GM19240 (cell line): ENCODE results near the gene KRTAP21-2.
"Not testable (repeated sequence)": the region's sequence is repeated elsewhere in the genome, so short reads cannot be mapped to it uniquely, and the experiment has no call there.

Experiments
- DNase-seq: peaks from one replicate; pipeline ENCODE4 v3.0.0; 2011; ENCODE audit warnings: low spot score; ENCODE audit not compliant: insufficient read length

Gene KRTAP21-2

DNA sequence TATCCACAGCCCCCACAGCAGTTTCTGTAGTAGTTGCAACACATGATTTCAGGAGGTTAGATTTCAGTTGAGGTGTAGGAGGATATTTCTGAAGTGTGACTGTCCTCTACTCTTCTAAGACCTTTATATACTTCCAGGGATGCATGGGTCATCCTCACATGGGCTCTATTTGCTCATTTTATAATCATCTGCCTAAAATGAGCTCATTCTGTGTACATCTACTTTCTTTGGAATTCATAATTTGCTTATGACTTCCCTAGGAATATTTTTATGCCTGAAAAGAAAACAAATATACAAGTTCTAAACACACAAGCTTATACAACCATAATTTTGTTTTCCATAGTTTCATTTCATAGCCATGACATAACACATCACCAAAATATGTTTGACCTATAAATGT, at the start of gene KRTAP21-2:
KRTAP21-2 (minus strand) TSS at position 101 of the 400 bp plus-strand sequence; CDS start at position 44, 57 bp downstream.
- no peak for DNase-seq

DNA sequence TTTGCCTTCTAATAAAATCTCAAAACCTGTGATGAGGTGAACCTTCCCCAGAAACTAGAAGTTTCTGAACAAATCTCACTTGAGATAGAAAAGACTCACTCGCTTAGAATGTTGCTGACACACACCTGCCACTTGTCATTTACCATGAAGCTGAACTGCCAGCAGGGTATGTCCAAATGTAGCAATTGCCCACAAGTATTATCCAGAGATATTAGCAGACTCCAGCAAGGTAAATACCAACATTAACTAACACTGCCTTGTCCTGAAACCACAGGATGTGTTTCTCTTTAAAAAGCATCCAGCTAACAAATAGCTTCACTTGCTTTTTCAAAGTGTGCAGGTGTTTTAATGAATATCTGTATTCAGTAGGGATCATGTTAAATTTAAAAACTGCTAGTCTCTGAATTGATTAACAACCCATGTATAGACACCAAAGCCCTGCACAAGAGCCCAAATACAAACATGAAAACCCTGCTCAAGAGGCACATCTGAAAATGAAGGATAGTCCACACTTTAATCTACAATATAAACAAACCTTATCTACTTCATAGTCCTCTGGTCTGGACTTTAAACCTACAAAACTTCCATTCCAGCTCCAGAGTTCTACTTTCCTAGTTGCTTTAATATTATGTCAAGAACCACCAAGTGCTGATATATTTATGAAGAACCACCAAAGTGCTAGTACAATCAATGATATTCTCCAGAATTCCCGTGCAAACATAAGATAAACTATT, 46.7 kb upstream of the KRTAP21-2 start:
- no peak for DNase-seq

DNA sequence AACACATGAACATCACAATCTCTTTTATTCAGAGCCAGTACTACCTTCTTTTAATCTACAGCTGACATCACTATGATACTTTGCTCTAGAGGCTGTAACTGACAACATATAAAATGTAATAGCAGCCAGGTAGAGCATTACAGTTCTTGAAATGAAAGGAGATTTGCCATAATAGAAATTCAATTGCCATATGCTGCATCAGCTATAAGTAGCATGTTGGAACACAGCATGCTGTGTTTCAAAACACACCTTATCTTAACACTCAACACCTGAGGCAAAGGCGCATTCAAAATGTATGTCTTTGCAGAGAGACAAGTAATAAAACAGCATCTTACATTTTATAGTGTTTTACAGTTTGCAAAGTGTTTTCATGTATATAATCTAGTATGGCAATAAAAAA, 32.2 kb upstream of the KRTAP21-2 start:
- DNase-seq = no peak

DNA sequence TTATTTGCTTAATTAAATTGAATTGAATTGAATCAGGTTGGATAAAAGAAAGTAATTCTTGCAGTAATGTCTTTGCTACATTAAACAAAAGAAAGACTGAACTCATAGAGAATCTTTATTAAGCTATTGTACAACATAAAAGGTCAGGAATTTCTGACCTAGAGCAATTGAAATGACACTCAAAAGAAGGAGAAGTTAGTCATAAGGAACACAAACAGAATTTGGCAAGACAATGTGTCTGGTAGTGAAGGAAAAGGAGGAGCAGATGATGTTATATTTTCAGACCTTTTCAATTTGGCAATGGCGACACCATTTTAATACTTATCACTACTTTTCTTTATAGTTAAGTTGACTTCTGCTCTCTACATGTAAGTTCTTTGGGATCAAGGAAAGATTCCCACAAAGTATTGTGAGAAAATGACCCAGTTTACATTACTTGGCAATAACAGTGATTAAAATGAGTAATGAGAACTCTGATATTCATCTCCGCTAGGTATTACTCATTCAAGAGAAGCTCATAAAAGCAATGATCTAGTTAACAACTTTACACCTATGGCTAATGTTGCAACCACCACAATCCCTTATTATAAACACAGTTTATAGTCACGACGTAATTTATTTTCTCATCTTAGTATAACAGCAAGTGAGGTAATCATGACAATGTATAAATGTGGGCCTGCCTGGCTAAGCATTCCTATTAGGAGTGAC, 22.8 kb upstream of the KRTAP21-2 start:
- no peak for DNase-seq

DNA sequence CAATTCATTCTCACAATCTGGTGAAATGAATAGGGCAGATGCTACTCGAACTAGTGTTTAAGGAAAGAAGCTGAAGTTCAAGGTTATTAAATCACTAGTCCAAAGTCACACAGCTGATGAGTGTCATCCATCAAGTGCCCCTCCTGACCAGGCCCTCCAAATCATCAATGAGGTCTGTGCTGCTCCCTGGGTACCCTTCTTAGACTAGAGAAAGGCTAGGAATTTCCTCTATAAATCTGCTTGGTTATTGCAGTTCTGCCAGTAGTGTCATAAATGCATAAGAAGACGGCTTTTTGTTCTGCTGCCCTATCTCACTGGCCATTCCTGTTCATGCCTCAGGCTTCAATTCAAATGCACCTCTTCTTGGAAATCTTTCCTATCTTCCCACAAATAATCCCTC, 13.7 kb upstream of the KRTAP21-2 start:
- no peak for DNase-seq

DNA sequence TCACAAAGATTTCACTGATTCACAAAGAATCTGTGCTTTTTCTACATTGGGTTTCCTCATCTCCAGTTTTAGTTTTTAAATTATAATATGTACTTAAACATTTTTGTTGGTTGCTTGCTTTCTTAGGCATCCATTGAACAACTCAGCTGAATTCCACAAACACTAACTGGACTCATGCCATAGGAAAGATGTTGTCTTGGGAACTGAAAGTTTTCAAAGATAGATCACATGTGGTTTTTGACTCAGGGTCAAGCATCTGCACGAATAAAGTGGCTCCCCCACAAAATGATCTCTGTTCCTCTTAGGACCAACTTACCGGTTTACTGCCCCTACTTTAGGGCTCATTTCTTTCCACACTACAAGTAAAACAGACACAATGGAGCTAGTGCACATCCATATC, 11.2 kb upstream of the KRTAP21-2 start:
- DNase-seq = no peak

DNA sequence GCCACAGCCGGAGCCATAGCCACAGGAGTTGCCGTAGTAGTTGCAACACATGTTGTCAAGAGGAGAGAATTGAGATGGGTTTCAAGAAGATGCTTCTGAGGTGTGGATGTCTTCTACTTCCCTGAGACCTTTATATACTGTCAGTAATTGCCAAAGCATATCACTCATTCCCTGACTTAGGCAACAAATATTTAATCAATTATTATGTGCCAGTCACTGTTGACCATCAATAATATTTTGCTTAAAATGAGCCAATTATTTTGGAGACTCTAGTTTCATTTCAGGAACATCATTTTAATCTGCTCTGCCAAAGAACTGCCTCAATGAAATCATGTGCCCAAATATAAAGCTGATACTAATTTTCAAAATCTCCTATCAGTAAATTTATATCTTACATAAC, 8.3 kb upstream of the KRTAP21-2 start, which contains the start of gene KRTAP21-1:
KRTAP21-1 (minus strand) TSS at position 101 of the 400 bp plus-strand sequence; CDS start at position 51, 50 bp downstream.
- DNase-seq = not testable (repeated sequence)

DNA sequence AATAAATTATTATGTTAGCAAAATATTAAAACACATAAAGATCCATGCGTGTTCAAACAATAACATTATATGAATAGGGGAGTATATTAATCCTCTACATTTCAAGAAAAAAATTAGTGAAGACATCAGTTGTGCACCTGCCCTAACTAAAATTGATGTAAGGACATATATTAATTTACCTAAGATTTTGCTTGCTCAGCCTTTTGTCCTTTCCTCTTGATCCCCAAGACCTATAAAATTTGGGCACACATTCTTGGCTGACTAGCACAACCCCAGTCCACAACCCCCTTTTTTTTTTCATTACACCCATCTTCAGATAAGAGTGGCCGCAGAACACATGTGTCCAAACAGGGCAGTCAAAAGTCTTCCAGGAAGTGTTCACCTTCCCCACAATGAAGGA, 6.6 kb downstream of the KRTAP21-2 start:
- no peak for DNase-seq

DNA sequence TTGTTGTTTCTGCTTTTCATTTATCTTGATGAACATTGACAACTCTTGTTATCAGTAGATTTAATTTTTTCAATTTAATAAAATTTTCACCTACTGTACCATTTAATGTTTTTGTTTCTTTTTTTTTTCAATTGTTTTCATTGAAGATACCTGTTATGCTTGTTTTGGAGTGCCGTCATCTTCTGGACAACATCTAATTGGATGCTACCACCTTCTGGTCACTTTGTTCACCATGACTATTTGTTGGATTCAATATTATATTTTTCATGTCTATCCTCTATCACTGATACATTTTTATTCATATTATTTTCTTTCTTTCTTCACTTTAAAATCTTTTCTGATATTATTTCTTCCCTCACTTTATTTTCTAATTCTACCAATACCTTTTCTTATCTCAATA, 14.0 kb downstream of the KRTAP21-2 start:
- DNase-seq = no peak

DNA sequence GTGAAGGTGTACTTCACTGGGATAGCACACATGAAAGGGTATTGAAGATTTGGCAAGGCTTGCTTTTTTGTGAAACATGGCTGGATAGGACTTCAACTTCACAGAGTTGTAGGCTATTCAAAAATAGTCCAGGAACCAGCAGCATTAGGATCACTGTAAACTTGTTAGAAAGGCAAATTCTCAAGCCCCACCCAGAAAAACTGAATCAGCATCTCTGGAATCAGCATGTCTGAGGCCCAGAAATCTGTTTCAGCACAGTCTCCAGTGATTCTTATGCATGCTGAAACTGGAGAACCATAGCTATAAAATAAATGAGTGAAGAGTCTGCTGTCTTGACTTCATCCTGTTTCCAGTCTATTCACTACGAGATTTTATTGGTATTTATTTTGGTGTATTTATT, 20.3 kb downstream of the KRTAP21-2 start:
- DNase-seq = no peak

DNA sequence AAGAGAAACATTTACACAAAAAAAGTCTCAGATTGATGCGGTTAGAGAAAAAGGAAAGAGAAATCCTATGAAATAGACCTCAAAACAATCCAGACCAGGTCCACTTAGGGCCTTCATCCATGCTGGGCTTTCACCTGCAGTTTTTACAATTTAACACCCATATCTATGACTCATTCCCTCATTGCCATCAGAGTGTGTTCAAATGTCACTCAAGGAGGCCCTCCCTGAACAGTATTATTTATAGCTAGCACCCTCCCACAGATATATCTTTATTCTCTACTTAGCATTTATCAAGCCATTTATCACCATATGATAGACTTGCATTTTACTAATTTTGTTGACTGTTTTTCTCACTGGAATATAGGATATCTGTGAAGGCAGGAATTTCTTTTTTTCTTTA, 27.7 kb downstream of the KRTAP21-2 start:
- DNase-seq = no peak

DNA sequence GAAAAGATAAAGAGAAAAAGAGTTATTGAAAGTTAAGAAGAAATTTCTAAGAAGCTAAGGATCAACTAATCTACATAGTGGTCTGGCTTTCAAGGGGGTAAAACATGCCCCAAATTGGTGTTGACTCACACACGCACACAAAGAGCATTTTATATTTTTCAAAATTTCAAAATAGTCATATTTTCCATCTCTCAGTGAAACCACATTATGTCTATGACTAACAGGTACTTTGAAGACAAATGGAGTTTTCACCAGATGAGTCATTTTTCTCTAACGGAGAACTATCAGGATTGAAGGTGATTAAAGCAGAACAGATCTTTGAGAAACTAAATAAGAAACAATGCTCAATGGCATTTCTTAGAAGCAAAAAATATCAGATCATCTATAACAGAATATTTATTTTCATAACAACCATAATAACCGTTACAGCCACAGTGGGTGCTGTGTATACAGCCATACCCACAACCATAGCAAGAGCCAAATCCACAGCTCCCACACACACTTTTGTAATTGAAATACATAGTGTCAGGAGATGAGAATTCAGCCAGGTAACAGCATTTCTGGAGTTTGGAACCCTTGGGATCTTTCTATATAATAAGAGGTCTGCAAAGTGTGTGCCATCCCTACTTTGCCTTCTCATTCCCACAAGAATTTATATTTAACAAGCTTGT, 28.7 kb downstream of the KRTAP21-2 start, which contains the start of gene KRTAP21-3:
KRTAP21-3 (minus strand) TSS at position 539 of the 671 bp plus-strand sequence; CDS start at position 521, 18 bp downstream.
- no peak for DNase-seq

DNA sequence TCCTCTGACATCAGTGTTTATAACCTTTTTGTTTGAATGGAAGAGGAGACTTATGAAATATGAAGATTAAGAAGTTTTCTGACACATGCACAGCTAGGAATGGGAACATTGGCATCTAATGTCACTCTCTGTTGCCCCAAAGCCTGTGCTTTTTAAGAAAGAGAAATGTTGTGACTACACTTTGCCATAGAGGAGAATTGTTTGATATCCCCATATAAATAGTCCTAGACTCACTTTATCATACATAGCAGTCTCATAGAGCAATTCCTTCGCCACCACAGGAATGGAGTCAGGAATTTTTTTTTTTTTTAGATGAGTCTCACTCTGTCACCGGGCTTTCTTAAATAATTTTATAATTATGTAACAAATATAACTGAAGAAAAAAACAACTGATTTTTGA, 30.0 kb downstream of the KRTAP21-2 start:
- DNase-seq = no peak

DNA sequence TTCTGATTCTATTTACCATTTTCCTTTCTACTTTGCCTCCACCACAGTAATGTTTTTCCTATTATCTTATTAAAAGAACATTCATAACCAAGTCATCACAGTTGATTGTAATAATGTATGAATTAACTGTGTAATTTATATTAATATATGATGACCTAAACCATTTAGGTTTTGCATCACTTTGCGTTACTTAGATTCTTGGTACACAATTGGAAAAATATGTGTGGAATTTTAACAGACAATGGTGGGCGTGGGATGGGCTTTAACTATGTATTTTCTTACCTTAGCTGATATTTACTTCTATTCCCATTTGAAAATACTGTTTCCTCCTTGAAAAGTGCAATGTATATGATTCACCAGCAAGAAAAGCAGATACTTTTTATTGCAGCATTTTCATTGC, 32.1 kb downstream of the KRTAP21-2 start:
- no peak for DNase-seq

DNA sequence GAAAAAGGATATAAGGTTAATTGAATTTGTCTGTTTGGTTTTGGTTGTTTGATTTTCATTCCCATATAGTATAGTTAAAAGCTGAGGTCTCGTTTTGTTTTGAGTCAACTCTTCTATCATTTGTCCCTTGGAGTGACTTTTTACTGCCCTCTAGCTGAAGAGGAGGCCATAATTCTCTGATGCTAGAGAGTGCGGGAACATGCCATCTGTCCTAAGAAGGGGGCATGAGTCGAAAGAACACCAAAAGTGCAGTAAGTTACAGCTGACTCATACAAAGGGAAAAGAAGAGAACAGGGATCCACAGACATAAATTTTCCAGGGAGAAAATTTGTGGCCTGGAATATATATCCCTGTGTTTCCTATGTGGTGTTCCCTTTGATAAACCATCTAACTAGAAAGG, 32.6 kb downstream of the KRTAP21-2 start:
- DNase-seq = no peak

DNA sequence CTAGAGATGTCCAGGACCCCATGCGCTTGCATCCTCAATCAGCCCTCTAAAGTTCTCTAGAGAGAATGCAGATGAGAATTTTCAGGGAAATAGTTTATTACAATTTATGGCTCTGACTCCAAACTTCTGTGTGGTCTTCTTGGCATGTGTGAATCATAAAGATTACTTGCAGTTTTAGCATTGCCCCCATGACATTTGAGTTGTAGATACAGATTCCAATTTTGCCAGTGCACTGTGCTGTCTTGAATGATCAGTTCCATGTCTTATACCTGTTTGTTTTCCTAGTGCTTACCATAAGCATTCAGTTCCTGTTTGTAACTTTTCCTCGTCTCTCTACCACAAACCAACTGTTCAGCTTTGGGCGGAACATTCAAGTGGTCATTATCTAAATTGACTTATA, 33.3 kb downstream of the KRTAP21-2 start:
- no peak for DNase-seq

DNA sequence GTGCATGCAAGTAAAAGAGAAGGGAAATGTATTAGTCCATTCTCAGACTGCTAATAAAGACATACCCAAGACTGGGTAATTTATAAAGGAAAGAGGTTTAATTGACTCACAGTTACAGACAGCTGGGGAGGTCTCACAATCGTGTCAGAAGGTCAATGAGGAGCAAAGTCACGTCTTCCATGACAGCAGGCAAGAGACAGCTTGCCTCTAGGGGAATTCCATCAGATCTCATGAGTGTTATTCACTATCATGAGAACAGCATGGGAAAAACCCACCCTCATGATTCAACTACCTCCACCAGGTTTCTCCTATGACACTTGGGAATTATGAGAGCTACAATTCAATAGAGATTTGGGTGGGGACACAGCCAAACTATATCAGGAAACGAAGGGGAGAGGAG, 36.6 kb downstream of the KRTAP21-2 start:
- DNase-seq = no peak

DNA sequence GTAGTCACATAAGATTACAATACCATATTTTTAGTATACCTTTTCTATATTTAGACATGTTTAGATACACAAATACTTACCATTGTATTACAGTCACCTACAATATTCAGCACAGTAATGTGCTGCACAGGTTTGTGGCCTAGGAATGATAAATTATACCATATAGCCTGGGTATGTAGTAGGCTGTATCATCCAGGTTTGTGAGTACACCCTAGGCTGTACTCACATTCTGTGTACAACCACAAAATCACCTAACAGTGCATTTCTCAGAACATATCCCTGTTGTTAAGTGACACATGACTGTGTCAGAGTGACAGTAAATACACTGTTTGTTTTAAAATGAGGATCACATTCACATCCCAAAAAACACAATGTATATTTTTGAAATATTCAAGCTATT, 39.6 kb downstream of the KRTAP21-2 start:
- no peak for DNase-seq
